Cardiac fibroblast (primary cell): ENCODE data around the gene MAPK10.

Experiments used
- DNase-seq, 2 donors: peaks; one replicate each; pipeline versions ENCODE4 v3.0.0 to v3.0.0-alpha.2; 2010; ENCODE audit warnings: low read depth in 2 of 2
- H3K4me3 ChIP-seq, 2 donors: replicated peaks in 1 of 2; 1 replicate in 1 of 2; 2 replicates in 1 of 2; pipeline ENCODE4 v1.5.1; 2011; ENCODE audit warnings: low read depth in 2 of 2, low read length in 2 of 2, mild to moderate bottlenecking in 2 of 2, moderate library complexity in 1 of 2
- CTCF ChIP-seq: IDR thresholded peaks from one replicate; pipeline ENCODE4 v1.5.1; 2011; ENCODE audit warnings: low read depth, mild to moderate bottlenecking, low read length, inconsistent platforms

MAPK10 gene

GRCh38 chr4:86117705-86118302, 242.0 kb downstream of the MAPK10 start:
- H3K4me3 ChIP-seq: no peak overlapping the region
- TF ChIP-seq CTCF: no peak
- DNase-seq: peak; percentile 87 to 96

GRCh38 chr4:86114563-86114962, 245.3 kb downstream of the MAPK10 start:
- H3K4me3 ChIP-seq: no peak overlapping the region
- DNase-seq: no peak
- no peak for TF ChIP-seq CTCF

GRCh38 chr4:86108834-86109233, 251.0 kb downstream of the MAPK10 start:
- DNase-seq: no peak
- no peak overlapping the region for H3K4me3 ChIP-seq
- TF ChIP-seq CTCF: no peak

GRCh38 chr4:86108137-86108536, 251.7 kb downstream of the MAPK10 start:
- no peak overlapping the region for H3K4me3 ChIP-seq
- TF ChIP-seq CTCF: no peak
- DNase-seq: peak; percentile 15 to 29

GRCh38 chr4:86107112-86107511, 252.7 kb downstream of the MAPK10 start:
- no peak for TF ChIP-seq CTCF
- no peak overlapping the region for H3K4me3 ChIP-seq
- no peak for DNase-seq

GRCh38 chr4:86106475-86106874, 253.4 kb downstream of the MAPK10 start:
- no peak for TF ChIP-seq CTCF
- no peak overlapping the region for H3K4me3 ChIP-seq
- peak; percentile 5 to 14 for DNase-seq

GRCh38 chr4:86101841-86102240, 258.0 kb downstream of the MAPK10 start:
- DNase-seq: no peak
- no peak for TF ChIP-seq CTCF
- H3K4me3 ChIP-seq: no peak overlapping the region
